GM19452 (cell line): ENCODE data around the gene NDUFV1.
"Not testable (repeated sequence)": the region's sequence is repeated elsewhere in the genome, so short reads cannot be mapped to it uniquely, and the experiment has no call there.

Source experiments
- ATAC-seq: cut with Tn5 transposase; IDR thresholded peaks from one replicate; pipeline ENCODE4 v1.9.1; 2021; ENCODE audit not compliant: unreplicated experiment

The NDUFV1 gene

GRCh38 chr11:67606492-67607295 is at the start of gene NDUFV1:
NDUFV1 (plus strand) TSS chr11:67606936; CDS start chr11:67607005, 69 bp downstream.
- peak; percentile 93 for ATAC-seq

GRCh38 chr11:67558084-67558772 is 48.5 kb upstream of the NDUFV1 start:
- ATAC-seq: no peak

- ATAC-seq: peak; percentile 62
Measured at GRCh38 chr11:67561971-67562619, 44.6 kb upstream of the NDUFV1 start.

GRCh38 chr11:67562963-67563704 is 43.6 kb upstream of the NDUFV1 start:
- ATAC-seq: no peak

- not testable (repeated sequence) for ATAC-seq
Measured at GRCh38 chr11:67563705-67564114, 43.0 kb upstream of the NDUFV1 start.

GRCh38 chr11:67564230-67564629 is 42.5 kb upstream of the NDUFV1 start:
- ATAC-seq: no peak

GRCh38 chr11:67571443-67571842 is 35.3 kb upstream of the NDUFV1 start:
- ATAC-seq: no peak

- ATAC-seq: no peak
Measured at GRCh38 chr11:67572305-67572704, 34.4 kb upstream of the NDUFV1 start.

- no peak for ATAC-seq
Measured at GRCh38 chr11:67572747-67573419, 33.9 kb upstream of the NDUFV1 start.

GRCh38 chr11:67574938-67575337 is 31.8 kb upstream of the NDUFV1 start:
- ATAC-seq: no peak

- ATAC-seq: no peak
Measured at GRCh38 chr11:67576735-67577475, 29.8 kb upstream of the NDUFV1 start.

GRCh38 chr11:67577951-67578350 is 28.8 kb upstream of the NDUFV1 start:
- ATAC-seq: no peak

- ATAC-seq: no peak
Measured at GRCh38 chr11:67581469-67581868, 25.3 kb upstream of the NDUFV1 start.

GRCh38 chr11:67582011-67582410 is 24.7 kb upstream of the NDUFV1 start:
- no peak for ATAC-seq

GRCh38 chr11:67583247-67584204 is 23.2 kb upstream of the NDUFV1 start, which contains the start of gene GSTP1:
GSTP1 (plus strand) TSS chr11:67583812; CDS start chr11:67583844, 32 bp downstream.
- peak; percentile 55 for ATAC-seq

- ATAC-seq: peak; percentile 1
Measured at GRCh38 chr11:67584205-67584880, 22.4 kb upstream of the NDUFV1 start.

- no peak for ATAC-seq
Measured at GRCh38 chr11:67584881-67585873, 21.6 kb upstream of the NDUFV1 start.
